Cardiac fibroblast (primary cell): ENCODE results near the gene KLHDC10.
A peak's percentile ranks its signal among the peaks of the same experiment; 100 is the strongest.

Experiments used
- DNase-seq, 2 donors: peaks; one replicate each; pipeline versions ENCODE4 v3.0.0 to v3.0.0-alpha.2; 2010; ENCODE audit warnings: low read depth in 2 of 2
- H3K4me3 ChIP-seq, 2 donors: replicated peaks in 1 of 2; 1 replicate in 1 of 2; 2 replicates in 1 of 2; pipeline ENCODE4 v1.5.1; 2011; ENCODE audit warnings: low read depth in 2 of 2, low read length in 2 of 2, mild to moderate bottlenecking in 2 of 2, moderate library complexity in 1 of 2
- CTCF ChIP-seq: IDR thresholded peaks from one replicate; pipeline ENCODE4 v1.5.1; 2011; ENCODE audit warnings: low read depth, mild to moderate bottlenecking, low read length, inconsistent platforms

Gene KLHDC10

GRCh38 chr7:130152493-130153210 is 82.3 kb downstream of the KLHDC10 start:
- no peak for TF ChIP-seq CTCF
- peak; percentile 24 to 49 for DNase-seq
- no peak overlapping the region for H3K4me3 ChIP-seq

- no peak for TF ChIP-seq CTCF
- DNase-seq: no peak
- no peak overlapping the region for H3K4me3 ChIP-seq
Observed at GRCh38 chr7:130153211-130153908, 83.0 kb downstream of the KLHDC10 start.

- DNase-seq: no peak
- no peak for TF ChIP-seq CTCF
- H3K4me3 ChIP-seq: no peak overlapping the region
Observed at GRCh38 chr7:130154131-130154500, 83.8 kb downstream of the KLHDC10 start.

- DNase-seq: no peak
- no peak overlapping the region for H3K4me3 ChIP-seq
- TF ChIP-seq CTCF: peak; percentile 20
Observed at GRCh38 chr7:130154501-130155317, 84.4 kb downstream of the KLHDC10 start.

- DNase-seq: no peak
- TF ChIP-seq CTCF: no peak
Observed at GRCh38 chr7:130156140-130156539, 85.8 kb downstream of the KLHDC10 start.

GRCh38 chr7:130157700-130158099 is 87.4 kb downstream of the KLHDC10 start:
- DNase-seq: no peak
- TF ChIP-seq CTCF: no peak
- no peak overlapping the region for H3K4me3 ChIP-seq

More at GRCh38 chr7:130156140-130156539, 85.8 kb downstream of the KLHDC10 start:
- H3K4me3 ChIP-seq: no peak overlapping the region
